Transverse colon (tissue), 3 donors: Measurements from ENCODE around the gene RPS6KA2.

ENCODE experiments used
- CTCF ChIP-seq, 5 experiments: fragments of 200-600 bp in 3 of 5; fragments of 450-650 bp in 2 of 5; sonication (generic) in 3 of 5; IDR thresholded peaks; 1 replicate in 2 of 5; 2 replicates in 3 of 5; pipeline ENCODE4 v1.5.1; 2016 to 2017; ENCODE audit warnings: antibody characterized with exemption in 5 of 5, inconsistent platforms in 3 of 5, mild to moderate bottlenecking in 2 of 5, moderate library complexity in 1 of 5
- POLR2A ChIP-seq: fragments of 450-650 bp; IDR thresholded peaks from one replicate; pipeline ENCODE4 v1.6.1; 2016; ENCODE audit warnings: antibody characterized with exemption, mild to moderate bottlenecking, moderate library complexity

DNA sequence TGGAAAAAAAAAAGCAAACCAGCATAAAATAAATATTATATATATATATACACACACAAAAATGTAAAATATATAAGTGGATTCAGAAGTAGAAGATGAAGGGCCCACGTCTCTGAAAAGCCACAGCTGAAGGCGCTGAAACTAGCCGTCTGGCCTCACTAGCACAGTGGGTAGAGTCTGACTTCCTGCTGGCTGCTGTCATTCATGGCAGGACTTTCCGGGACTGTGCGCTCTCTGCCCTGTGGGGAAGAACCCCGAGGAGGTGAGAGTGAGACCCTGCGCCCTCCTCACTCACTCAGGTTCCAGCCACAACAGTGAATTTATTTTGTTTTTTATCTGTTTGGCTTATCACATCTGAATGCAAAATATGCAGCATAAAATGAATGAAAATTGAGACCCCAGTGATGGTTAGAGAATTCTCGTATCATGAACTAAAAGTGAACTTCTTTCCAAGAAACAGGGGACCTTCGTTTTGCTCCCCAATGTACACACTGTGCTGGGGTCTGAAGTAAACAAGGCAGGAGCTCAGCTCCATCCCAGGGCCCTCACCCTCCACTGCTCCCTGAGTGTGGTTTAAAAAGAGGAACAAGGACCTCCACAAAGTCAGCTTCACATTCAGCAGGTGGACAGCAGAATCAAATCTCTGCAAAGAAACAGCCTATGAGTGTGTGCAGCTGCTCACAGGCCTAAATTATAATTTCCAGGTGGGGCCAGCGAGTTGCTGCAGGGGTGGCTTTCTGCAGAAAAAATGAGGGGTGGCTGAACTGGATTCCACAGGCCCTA is 39.2 kb downstream of the RPS6KA2 start:
- TF ChIP-seq POLR2A (no peak), CTCF (IDR thresholded peaks at IDR 0.05) (no peak)
